Measurements from ENCODE around the gene NAV1.
"Not testable (repeated sequence)": the region's sequence is repeated elsewhere in the genome, so short reads cannot be mapped to it uniquely, and the experiment has no call there.

NAV1 gene

DNA sequence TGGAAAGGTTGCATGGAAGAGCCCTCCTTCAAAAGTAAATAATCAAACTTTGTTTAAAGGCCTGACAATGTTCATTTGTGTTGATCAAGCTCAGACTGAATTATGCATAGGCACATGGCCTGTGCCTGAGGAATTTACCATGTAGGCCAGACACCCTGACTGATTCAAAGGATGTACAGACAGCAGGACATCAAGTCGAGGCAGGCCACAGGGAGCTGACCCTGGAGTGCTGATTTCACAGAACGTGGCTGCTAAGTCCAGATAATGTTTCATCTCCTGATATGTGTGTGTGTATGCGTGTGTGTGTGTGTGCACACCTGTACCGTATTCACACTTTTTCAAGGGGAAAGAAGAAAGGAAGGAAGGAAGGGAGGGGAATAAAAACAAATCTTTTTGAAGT lies 34.1 kb downstream of the NAV1 start:
- Histone ChIP-seq H3K4me1 (ENCODE audit: control insufficient read depth, insufficient read depth, low read length, poor library complexity, severe bottlenecking) (no peaks in the 10 kb centered on the region), H3K27ac (ENCODE audit: insufficient read depth, low read length, poor library complexity, severe bottlenecking) (no peak overlapping the region), H3K9me3 (ENCODE audit: control insufficient read depth, low read length) (no peaks in the 10 kb centered on the region), H3K36me3 (ENCODE audit: control insufficient read depth, insufficient read depth, low read length) (no peaks in the 10 kb centered on the region), H3K27me3 (replicated peaks; ENCODE audit: control insufficient read depth, insufficient read depth, low read length, poor library complexity, severe bottlenecking) (no peaks in the 10 kb centered on the region), H3K4me3 (ENCODE audit: insufficient read depth, low read depth, low read length, poor library complexity, severe bottlenecking) (no peak overlapping the region)
- no peak for DNase-seq

DNA sequence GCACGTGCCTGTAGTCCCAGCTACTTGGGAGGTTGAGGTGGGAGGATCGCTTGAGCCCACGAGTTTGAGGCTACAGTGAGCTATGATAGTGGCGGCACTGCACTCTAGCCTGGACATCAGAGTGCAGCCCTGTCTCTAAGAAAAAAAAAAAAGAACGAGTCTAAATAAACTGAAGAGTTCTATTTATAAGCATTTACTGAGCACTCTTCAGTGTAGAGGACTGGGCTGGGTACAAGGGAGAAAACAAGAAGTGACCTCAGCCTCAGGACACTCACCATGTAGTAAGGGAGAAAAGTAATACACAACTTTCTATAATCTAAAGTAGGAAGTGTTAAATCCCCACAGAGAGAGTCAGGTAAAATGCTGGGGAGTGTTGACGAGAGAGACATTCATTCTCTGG lies 35.0 kb downstream of the NAV1 start:
- H3K27me3 ChIP-seq (replicated peaks; ENCODE audit: control insufficient read depth, insufficient read depth, low read length, poor library complexity, severe bottlenecking) = no peaks in the 10 kb centered on the region
- no peak for DNase-seq

DNA sequence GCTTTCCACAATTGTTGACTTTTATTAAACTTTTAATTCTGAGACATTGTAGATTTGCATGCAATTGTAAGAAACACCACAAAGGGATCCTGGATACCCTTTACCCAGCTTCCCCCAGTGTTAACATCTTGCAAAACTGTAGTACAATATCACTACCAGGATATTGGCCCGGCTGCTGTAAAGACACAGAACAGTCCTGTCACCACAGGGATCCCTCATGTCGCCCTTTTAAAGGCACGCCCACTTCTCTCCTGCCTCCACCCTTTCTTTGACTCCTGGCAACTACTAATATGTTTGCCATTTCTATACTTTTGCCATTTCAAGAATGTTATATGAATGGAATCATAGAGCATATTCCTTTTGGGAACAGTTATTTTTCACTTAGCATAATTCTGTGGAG lies 37.0 kb downstream of the NAV1 start:
- Histone ChIP-seq H3K27me3 (replicated peaks; ENCODE audit: control insufficient read depth, insufficient read depth, low read length, poor library complexity, severe bottlenecking) (no peaks in the 10 kb centered on the region), H3K9me3 (ENCODE audit: control insufficient read depth, low read length) (no peaks in the 10 kb centered on the region), H3K27ac (ENCODE audit: insufficient read depth, low read length, poor library complexity, severe bottlenecking) (no peak overlapping the region), H3K36me3 (ENCODE audit: control insufficient read depth, insufficient read depth, low read length) (no peaks in the 10 kb centered on the region), H3K4me3 (ENCODE audit: insufficient read depth, low read depth, low read length, poor library complexity, severe bottlenecking) (no peak overlapping the region), H3K4me1 (ENCODE audit: control insufficient read depth, insufficient read depth, low read length, poor library complexity, severe bottlenecking) (no peaks in the 10 kb centered on the region)
- DNase-seq = no peak

More for the DNA sequence above, 35.0 kb downstream of the NAV1 start:
- Histone ChIP-seq H3K36me3 (ENCODE audit: control insufficient read depth, insufficient read depth, low read length) (no peaks in the 10 kb centered on the region), H3K4me3 (ENCODE audit: insufficient read depth, low read depth, low read length, poor library complexity, severe bottlenecking) (no peak overlapping the region), H3K27ac (ENCODE audit: insufficient read depth, low read length, poor library complexity, severe bottlenecking) (no peak overlapping the region), H3K4me1 (ENCODE audit: control insufficient read depth, insufficient read depth, low read length, poor library complexity, severe bottlenecking) (no peaks in the 10 kb centered on the region), H3K9me3 (ENCODE audit: control insufficient read depth, low read length) (no peaks in the 10 kb centered on the region)

DNA sequence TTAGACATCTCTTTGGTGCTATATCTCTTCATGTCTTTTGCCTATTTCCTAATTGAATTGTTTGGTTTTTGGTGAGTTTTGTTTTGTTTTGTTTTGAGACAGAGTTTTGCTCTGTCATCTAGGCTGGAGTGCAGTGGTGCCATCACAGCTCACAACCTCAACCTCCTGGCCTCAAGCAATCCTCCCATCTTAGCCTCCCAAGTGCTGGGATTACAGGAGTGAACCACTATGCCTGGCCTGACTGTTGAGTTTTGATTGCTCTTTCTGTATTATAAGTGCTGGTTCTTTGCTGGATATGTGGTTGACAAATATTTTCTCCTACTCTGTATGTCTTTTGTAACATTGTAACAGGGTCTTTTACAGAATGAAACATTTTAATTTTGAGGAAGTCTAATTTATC lies 38.0 kb downstream of the NAV1 start:
- no peak for DNase-seq
- H3K27me3 ChIP-seq (replicated peaks; ENCODE audit: control insufficient read depth, insufficient read depth, low read length, poor library complexity, severe bottlenecking) = no peaks in the 10 kb centered on the region
- no peaks in the 10 kb centered on the region for H3K9me3 ChIP-seq (ENCODE audit: control insufficient read depth, low read length)
- no peak overlapping the region for H3K27ac ChIP-seq (ENCODE audit: insufficient read depth, low read length, poor library complexity, severe bottlenecking)
- H3K4me3 ChIP-seq (ENCODE audit: insufficient read depth, low read depth, low read length, poor library complexity, severe bottlenecking) = no peak overlapping the region
- no peaks in the 10 kb centered on the region for H3K36me3 ChIP-seq (ENCODE audit: control insufficient read depth, insufficient read depth, low read length)
- H3K4me1 ChIP-seq (ENCODE audit: control insufficient read depth, insufficient read depth, low read length, poor library complexity, severe bottlenecking) = no peaks in the 10 kb centered on the region

DNA sequence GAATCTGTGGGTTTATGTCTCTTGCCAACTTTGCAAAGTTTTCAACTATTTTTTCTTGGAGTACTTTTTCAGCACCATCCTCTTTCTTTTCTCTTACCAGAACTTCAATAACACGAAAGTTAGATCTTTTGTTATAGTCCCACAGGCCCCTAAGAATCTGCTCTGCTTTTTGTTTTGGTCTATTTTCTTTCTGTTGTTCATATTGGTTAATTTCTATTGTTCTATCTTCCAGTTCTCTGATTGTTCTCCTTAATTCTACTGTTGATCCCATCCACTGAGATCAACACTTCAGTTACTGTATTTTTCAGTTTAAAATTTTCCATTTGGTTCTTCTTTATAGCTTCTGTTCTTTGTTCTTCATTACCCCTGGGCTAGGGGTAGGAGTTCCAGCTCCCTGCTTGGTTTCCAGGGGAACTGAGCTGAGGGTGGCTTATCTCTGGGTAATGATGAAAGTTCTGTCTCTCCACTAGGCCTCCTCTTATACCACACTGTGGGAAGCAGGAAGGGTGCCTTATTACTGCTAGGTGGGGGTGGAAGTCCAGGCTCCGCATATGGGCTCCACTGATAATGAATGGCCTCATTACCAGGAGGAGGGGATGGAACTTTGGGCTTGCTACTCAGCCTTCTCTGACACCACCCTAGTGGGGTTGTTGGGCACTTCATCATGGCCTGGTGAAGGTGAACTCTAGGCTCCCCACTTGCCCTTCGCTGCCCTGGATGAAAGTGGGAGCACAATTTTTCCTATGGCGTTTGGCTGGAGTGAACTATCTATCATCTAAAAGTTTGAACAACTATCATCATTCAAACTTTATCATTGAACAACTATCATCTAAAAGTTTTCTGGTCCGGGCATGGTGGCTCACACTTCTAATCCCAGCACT lies 39.3 kb downstream of the NAV1 start:
- no peaks in the 10 kb centered on the region for H3K9me3 ChIP-seq (ENCODE audit: control insufficient read depth, low read length)
- DNase-seq = no peak
- no peaks in the 10 kb centered on the region for H3K36me3 ChIP-seq (ENCODE audit: control insufficient read depth, insufficient read depth, low read length)
- H3K4me3 ChIP-seq (ENCODE audit: insufficient read depth, low read depth, low read length, poor library complexity, severe bottlenecking) = no peak overlapping the region
- no peaks in the 10 kb centered on the region for H3K4me1 ChIP-seq (ENCODE audit: control insufficient read depth, insufficient read depth, low read length, poor library complexity, severe bottlenecking)
- H3K27ac ChIP-seq (ENCODE audit: insufficient read depth, low read length, poor library complexity, severe bottlenecking) = no peak overlapping the region
- H3K27me3 ChIP-seq (replicated peaks; ENCODE audit: control insufficient read depth, insufficient read depth, low read length, poor library complexity, severe bottlenecking) = no peaks in the 10 kb centered on the region

DNA sequence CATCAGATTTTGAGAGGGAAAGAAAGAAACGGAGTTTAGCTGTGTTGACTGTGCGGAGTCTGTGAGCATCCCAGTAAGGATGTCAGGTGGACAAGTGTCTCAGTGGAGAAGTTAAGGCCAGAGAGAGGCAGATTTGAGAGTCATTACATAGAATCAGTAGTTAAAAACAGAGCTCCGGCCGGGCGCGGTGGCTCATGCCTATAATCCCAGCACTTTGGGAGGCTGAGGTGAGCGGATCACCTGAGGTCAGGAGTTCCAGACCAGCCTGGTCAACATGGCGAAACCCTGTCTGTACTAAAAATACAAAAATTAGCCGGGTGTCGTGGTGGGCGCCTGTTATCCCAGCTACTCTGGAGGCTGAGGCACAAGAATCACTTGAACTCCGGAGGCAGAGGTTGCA lies 42.4 kb downstream of the NAV1 start:
- H3K9me3 ChIP-seq (ENCODE audit: control insufficient read depth, low read length); H3K36me3 ChIP-seq (ENCODE audit: control insufficient read depth, insufficient read depth, low read length); H3K27me3 ChIP-seq (replicated peaks; ENCODE audit: control insufficient read depth, insufficient read depth, low read length, poor library complexity, severe bottlenecking); H3K27ac ChIP-seq (ENCODE audit: insufficient read depth, low read length, poor library complexity, severe bottlenecking); H3K4me3 ChIP-seq (ENCODE audit: insufficient read depth, low read depth, low read length, poor library complexity, severe bottlenecking); DNase-seq; H3K4me1 ChIP-seq (ENCODE audit: control insufficient read depth, insufficient read depth, low read length, poor library complexity, severe bottlenecking): not testable (repeated sequence)

DNA sequence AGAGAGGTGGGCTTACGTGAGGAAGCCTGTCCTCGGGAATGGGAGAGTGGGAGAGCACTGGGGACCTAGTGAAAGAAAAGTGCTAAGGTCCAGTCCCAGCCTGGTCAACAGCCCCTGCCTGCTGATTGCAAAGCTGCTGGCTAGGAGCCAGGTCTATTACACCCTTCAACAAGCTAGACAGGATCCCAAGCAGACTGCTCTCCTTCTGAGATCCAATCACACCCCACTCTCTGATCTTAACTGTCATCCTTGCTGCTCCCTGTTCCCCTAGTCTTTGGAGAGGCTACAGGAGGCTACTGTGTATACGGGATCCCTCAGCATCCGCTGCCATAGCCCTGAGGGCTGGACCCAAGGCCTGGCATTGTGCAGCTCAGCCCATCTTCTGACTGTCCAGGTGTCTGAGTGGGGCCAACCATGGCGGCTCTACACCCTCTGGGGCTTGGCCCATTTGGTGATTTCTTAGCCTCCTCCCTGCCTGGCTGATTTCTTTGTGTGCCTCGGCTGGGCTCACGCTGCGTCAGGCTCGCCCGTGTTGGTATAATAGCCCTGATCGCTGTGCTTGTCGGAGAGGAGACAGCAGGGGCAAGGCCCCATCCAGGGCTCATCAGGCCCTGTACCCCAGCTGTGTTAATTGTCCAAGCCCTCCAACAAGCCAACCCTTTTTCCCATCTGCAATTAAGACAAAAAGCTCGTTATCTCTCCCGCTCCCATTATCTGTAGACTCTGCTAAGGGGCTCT lies 43.9 kb downstream of the NAV1 start:
- no peaks in the 10 kb centered on the region for H3K27me3 ChIP-seq (replicated peaks; ENCODE audit: control insufficient read depth, insufficient read depth, low read length, poor library complexity, severe bottlenecking)
- no peak overlapping the region for H3K27ac ChIP-seq (ENCODE audit: insufficient read depth, low read length, poor library complexity, severe bottlenecking)
- no peak for DNase-seq
- no peak overlapping the region for H3K4me3 ChIP-seq (ENCODE audit: insufficient read depth, low read depth, low read length, poor library complexity, severe bottlenecking)
- no peaks in the 10 kb centered on the region for H3K36me3 ChIP-seq (ENCODE audit: control insufficient read depth, insufficient read depth, low read length)
- no peaks in the 10 kb centered on the region for H3K9me3 ChIP-seq (ENCODE audit: control insufficient read depth, low read length)
- H3K4me1 ChIP-seq (ENCODE audit: control insufficient read depth, insufficient read depth, low read length, poor library complexity, severe bottlenecking) = no peaks in the 10 kb centered on the region

DNA sequence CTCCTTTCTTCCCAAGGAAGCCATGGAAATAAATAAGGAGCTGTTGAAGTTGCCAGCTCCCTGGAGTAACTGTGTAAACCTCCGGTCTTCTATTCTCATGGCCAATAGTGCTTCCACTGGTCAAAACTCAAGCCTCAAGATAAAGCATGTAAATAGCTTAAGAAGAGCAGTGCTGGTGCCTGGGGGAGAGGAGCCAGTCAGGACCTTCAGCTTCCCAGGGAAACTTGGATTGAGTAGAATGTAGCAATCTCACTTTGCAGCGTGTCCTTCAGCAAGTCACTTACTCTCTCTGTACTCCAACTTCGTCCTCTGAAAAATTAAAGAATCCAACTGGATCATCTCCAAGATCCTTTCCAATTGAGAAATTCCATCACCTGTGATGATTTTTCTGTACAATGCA lies 44.7 kb downstream of the NAV1 start:
- DNase-seq = no peak
- Histone ChIP-seq H3K4me3 (ENCODE audit: insufficient read depth, low read depth, low read length, poor library complexity, severe bottlenecking) (no peak overlapping the region), H3K36me3 (ENCODE audit: control insufficient read depth, insufficient read depth, low read length) (no peaks in the 10 kb centered on the region), H3K9me3 (ENCODE audit: control insufficient read depth, low read length) (no peaks in the 10 kb centered on the region), H3K4me1 (ENCODE audit: control insufficient read depth, insufficient read depth, low read length, poor library complexity, severe bottlenecking) (no peaks in the 10 kb centered on the region), H3K27me3 (replicated peaks; ENCODE audit: control insufficient read depth, insufficient read depth, low read length, poor library complexity, severe bottlenecking) (no peaks in the 10 kb centered on the region), H3K27ac (ENCODE audit: insufficient read depth, low read length, poor library complexity, severe bottlenecking) (no peak overlapping the region)

DNA sequence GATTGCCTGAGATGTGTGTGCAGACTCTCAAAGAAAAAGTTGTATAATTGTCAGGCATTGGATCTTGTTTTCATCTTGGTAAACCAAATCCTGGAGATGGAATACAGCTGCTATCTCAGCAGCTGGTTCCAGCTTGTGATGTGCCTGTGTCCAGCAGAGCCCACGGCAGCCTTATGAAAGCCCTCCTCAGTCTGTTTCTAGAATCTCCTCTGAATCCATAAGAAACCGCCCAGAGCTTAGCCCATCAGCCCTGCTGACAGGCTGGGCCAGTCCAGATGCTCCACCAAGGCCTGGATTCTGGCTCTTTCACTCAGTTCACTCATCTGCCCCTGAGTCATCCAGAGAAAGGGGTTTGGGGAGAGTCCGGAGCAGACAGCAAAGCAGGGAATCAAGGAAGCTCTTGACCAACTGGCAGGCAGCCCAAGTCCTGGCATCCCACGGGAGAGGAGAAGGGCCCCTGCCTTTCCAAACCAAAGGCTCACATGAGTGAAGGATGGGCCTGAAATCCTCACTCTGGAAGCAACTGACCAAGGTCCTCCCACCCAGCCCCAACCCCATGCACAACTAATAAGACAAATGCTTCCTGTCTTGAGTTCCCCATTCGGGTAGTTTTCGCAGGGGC lies 45.7 kb downstream of the NAV1 start:
- no peak overlapping the region for H3K27ac ChIP-seq (ENCODE audit: insufficient read depth, low read length, poor library complexity, severe bottlenecking)
- no peaks in the 10 kb centered on the region for H3K27me3 ChIP-seq (replicated peaks; ENCODE audit: control insufficient read depth, insufficient read depth, low read length, poor library complexity, severe bottlenecking)

DNA sequence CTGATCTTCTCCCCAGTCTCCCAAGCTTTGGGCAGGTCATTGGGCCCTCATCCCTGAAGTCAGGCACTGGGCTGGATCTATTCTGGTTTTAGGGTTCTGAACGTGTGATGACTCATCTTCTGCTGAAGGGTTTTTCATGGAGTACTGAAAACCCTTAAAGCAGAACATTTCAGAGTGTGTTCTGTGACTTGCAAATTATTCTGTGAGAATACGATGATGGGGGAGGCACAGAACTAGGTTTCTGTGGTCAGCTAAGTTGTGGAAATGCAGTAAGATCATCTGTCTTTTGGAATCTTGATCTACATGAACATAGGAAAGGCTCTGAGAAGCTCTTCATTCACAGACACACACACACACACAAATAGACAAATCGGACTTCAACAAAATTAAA lies 46.2 kb downstream of the NAV1 start:
- Histone ChIP-seq H3K9me3 (ENCODE audit: control insufficient read depth, low read length) (no peaks in the 10 kb centered on the region), H3K36me3 (ENCODE audit: control insufficient read depth, insufficient read depth, low read length) (no peaks in the 10 kb centered on the region), H3K27me3 (replicated peaks; ENCODE audit: control insufficient read depth, insufficient read depth, low read length, poor library complexity, severe bottlenecking) (no peaks in the 10 kb centered on the region), H3K27ac (ENCODE audit: insufficient read depth, low read length, poor library complexity, severe bottlenecking) (no peak overlapping the region), H3K4me1 (ENCODE audit: control insufficient read depth, insufficient read depth, low read length, poor library complexity, severe bottlenecking) (no peaks in the 10 kb centered on the region), H3K4me3 (ENCODE audit: insufficient read depth, low read depth, low read length, poor library complexity, severe bottlenecking) (no peak overlapping the region)
- no peak for DNase-seq

More for the DNA sequence above, 45.7 kb downstream of the NAV1 start:
- H3K4me3 ChIP-seq (ENCODE audit: insufficient read depth, low read depth, low read length, poor library complexity, severe bottlenecking) = no peak overlapping the region
- no peak for DNase-seq
- H3K4me1 ChIP-seq (ENCODE audit: control insufficient read depth, insufficient read depth, low read length, poor library complexity, severe bottlenecking) = no peaks in the 10 kb centered on the region
- H3K9me3 ChIP-seq (ENCODE audit: control insufficient read depth, low read length) = no peaks in the 10 kb centered on the region
- no peaks in the 10 kb centered on the region for H3K36me3 ChIP-seq (ENCODE audit: control insufficient read depth, insufficient read depth, low read length)
